ENCODE measurements around the gene INSR.
"Not testable (repeated sequence)": the region's sequence is repeated elsewhere in the genome, so short reads cannot be mapped to it uniquely, and the experiment has no call there.

Gene INSR

DNA sequence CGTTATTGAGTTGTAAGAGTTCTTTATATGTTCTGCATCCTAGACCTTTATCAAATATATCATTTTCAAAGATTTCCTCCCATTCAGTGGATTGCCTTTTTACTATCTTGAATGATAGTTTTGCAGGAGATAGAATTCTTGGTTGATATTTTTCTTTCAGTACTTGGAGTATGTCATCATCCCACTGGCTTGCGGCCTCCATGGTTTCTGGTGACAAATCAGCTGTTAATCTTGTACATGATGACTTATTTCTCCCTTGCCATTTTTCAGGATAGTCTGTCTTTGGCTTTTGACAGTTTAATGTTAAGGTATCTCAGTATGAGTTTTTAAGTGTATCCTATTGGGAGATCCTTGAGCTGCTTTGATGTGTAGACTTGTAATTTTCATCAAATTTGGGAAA, 216.2 kb downstream of the INSR start:
- DNase-seq: no peak

GRCh38 chr19:7076151-7076550, 218.1 kb downstream of the INSR start:
- no peak for DNase-seq

DNA sequence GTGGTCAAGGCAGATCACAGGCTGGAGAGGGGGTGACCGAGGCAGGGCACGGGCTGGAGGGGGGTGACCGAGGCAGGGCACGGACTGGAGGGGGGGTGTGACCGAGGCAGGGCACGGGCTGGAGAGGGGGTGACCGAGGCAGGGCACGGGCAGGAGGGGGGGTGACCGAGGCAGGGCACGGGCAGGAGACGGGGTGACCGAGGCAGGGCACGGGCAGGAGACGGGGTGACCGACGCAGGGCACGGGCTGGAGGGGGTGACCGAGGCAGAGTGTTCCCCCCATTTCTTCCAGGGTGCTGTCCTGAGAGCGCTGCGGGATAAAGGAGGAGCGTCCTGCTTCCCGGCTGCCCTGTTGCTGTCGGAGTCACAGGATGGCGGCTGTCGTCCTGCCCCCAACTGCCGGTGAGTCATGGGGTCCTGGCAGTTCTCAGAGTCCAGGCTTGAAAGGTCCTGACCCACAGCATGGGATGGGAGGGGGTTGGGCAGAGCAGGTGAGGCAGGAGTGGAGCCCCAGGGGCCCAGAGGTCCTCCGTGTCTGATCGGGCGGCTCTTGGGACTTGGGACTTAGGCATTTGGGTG, 219.4 kb downstream of the INSR start:
- DNase-seq: no peak

- no peak for DNase-seq
Measured at GRCh38 chr19:7072541-7072940, 221.7 kb downstream of the INSR start.

DNA sequence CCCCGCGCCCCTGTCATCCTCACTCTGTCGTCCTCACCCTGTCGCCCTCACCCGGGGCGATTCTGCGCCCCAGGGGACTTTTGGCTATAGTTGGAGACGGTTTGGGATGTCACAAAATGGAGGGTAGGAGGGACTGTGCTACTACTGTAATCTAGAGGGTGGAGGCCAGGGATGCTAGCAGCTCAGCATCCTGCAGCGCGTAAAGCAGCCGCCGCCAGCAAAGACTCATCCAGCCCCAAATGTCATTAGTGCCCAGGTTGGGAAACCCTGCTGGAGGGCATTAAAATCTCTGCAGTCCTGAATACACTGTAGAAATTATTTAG, 224.3 kb downstream of the INSR start:
- DNase-seq: no peak

- peak; percentile 50 for DNase-seq
Measured at GRCh38 chr19:7069042-7069903, 224.9 kb downstream of the INSR start, which contains the start of gene ZNF557. Gene ZNF557, plus strand, starts transcription at chr19:7069703. Its CDS starts 5,372 bp downstream, at chr19:7075075.

- no peak for DNase-seq
Measured at GRCh38 chr19:7068599-7068998, 225.6 kb downstream of the INSR start.

GRCh38 chr19:7067716-7068115, 226.5 kb downstream of the INSR start:
- DNase-seq: no peak

- DNase-seq: not testable (repeated sequence)
Measured at GRCh38 chr19:7067122-7067521, 227.1 kb downstream of the INSR start.

DNA sequence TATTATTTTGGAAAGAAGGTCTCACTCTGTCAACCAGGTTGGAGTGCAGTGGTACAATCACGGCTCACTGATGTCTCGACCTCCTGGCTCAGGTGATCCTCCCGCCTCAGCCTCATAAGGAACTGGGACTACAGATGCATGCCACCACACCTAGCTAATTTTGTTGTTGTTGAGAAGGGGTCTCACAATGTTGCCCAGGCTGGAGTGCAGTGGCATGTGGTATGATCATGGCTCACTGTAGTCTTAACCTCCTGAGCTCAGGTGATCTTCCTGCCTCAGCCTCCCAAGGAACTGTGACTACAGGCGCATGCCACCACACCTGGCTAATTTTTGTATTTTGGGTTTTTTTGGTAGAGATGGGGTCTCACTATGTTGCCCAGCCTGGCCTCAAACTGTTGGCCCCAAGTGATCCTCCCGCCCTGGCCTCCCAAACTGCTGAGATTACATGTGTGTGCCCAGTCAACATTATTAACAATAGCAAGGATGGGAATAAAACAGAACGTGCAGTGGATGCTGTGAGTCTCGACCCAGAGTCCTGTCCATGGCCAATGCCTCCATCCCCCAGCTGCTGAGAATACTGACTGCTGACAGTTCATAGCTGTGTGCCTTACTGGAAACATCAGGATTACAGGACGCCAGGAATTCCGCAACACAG, 230.3 kb downstream of the INSR start:
- DNase-seq: no peak

DNA sequence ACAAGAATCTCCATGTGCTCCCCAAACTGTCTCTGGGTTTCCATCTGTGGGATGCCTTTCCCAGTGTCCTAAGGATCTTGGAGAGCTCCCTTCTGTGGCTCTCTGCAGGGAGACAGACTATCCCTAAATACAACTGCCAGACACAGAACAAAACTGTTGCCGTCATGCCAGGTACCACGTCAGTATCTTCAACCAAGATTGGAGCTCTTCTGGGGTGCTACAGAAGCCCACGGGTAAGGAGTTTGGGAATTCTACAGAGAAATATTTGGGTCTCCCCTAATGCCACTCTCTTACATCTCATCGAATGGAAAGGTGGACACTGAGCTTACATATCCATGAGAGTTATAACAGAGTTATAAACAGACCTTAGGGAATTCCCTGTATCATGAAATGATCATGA, 230.9 kb downstream of the INSR start:
- DNase-seq: no peak

Measured in SIG-M5 (cell line).